Kidney (tissue), 14 donors: ENCODE data around the gene UQCC2. TPM values are rescaled to one million over a fixed set of nuclear protein-coding genes. Genes with fewer than 3 reads are reported as not detected.

ENCODE experiments used
- DNase-seq, 5 donors: peaks; one replicate each; pipeline ENCODE4 v3.0.0-alpha.2; 2013 to 2020
- FAIRE-seq: peaks from 2 replicates; lab custom pipeline; 2012; peaks lifted over from hg19 to GRCh38; lab: Jason Lieb, UNC
- H3K27ac ChIP-seq, 2 donors: one replicate each; pipeline ENCODE4 v1.7.0; 2013; ENCODE audit warnings: low read depth in 2 of 2, low read length in 2 of 2, inconsistent platforms in 1 of 2
- H3K27me3 ChIP-seq: one replicate; pipeline ENCODE4 v1.7.1; 2013; ENCODE audit warnings: low read length, inconsistent platforms; ENCODE audit not compliant: control insufficient read depth, insufficient read depth
- H3K36me3 ChIP-seq, 3 donors: one replicate each; pipeline versions ENCODE4 v1.7.0 to v1.7.1; 2013; ENCODE audit warnings: low read length in 3 of 3, control low read depth in 1 of 3, inconsistent platforms in 1 of 3; ENCODE audit not compliant: insufficient read depth in 3 of 3, control insufficient read depth in 2 of 3
- H3K4me1 ChIP-seq, 3 donors: one replicate each; pipeline versions ENCODE4 v1.7.0 to v1.7.1; 2013; ENCODE audit warnings: low read length in 3 of 3, inconsistent platforms in 1 of 3, low read depth in 1 of 3; ENCODE audit not compliant: control insufficient read depth in 2 of 3, insufficient read depth in 2 of 3
- H3K4me3 ChIP-seq, 3 donors: one replicate each; pipeline versions ENCODE4 v1.7.0 to v1.8.1; 2013; ENCODE audit warnings: low read length in 3 of 3, control low read depth in 1 of 3, inconsistent platforms in 1 of 3
- H3K9ac ChIP-seq, 3 donors: one replicate each; pipeline versions ENCODE4 v1.7.0 to v1.7.1; 2013; ENCODE audit warnings: low read length in 3 of 3, control low read depth in 1 of 3, inconsistent platforms in 1 of 3
- H3K9me3 ChIP-seq, 3 donors: one replicate each; pipeline versions ENCODE4 v1.7.0 to v1.7.1; 2013; ENCODE audit warnings: low read length in 3 of 3, control low read depth in 1 of 3, inconsistent platforms in 1 of 3; ENCODE audit not compliant: control insufficient read depth in 2 of 3, insufficient read depth in 1 of 3
- intact Hi-C: fragments of 100-400 bp; cut with DNase I; formaldehyde crosslinking; loops from one replicate; pipeline ENCODE4 v1.11.1; 2022
- polyA plus RNA-seq: library from polyadenylated mRNA; stranded (reverse); fragments of 350-450 nt; fragmentation: Illumina TruSeq; extraction: RNeasy Lipid Tissue Mini Kit (QIAGEN cat#74804); gene quantifications from one replicate; pipeline ENCODE4 v1.2.3, GENCODE V29; 2014; ENCODE audit warnings: low read depth, low replicate concordance; ENCODE audit not compliant: insufficient read depth
- total RNA-seq: library from RNA; stranded (reverse); fragmentation: NEBNext Ultra II Directional; extraction: Animal tissue kit (Norgen Biotek cat#: 25700); gene quantifications from one replicate; pipeline ENCODE4 v1.2.1, GENCODE V29; 2021
- TF ChIP-seq, protein P1 (sequence below): IDR thresholded peaks from 3 replicates; pipeline ENCODE4 v1.5.1; 2012; ENCODE audit warnings: mild to moderate bottlenecking, moderate library complexity, borderline replicate concordance; ENCODE audit not compliant: insufficient read depth; ENCODE audit errors: extremely low read depth
- donor health status: control.
- donor health status: control.
- donor health status: control.
- donor health status: control.
- donor health status: control.
- donor health status: DM: yes; HTN: yes; CAD: no.
- donor health status: Normal renal cell carcinoma (clear cell type).

The UQCC2 gene
- total and polyA plus RNA-seq, 2 donors from 2014 or later, result 39.6 to 189 TPM

DNA sequence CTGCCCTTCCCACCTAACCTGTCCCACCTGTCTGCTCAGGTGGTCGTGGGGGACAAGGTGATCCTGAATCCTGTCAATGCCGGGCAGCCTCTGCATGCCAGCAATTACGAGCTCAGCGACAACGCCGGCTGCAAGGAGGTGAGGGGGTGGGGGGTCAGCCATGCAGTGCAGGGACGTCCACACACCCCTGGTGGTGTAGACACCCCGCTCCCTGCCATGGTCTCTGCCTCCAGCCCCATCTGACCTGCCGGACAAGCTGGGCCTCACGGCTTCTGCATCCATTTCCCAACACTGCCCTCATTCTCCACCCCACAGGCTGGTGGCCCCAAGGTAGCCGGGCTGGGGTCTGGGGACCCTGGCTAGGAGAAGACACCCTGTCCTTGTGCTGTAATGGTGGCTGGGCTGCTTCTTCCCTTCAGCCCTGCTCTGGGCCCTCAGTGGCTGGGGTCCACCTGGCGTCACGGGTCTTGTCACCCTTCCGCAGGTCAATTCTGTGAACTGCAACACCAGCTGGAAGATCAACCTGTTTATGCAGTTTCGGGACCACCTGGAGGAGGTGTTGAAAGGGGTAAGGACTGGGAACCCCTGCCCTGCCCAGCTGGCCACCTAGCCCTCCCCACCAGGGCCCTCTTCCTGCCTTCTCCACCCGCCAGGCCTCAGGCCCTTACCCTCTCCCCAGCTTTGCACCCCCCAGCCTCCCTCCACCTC, 52.4 kb downstream of the UQCC2 start:
- no peak overlapping the region for H3K4me3 ChIP-seq
- H3K27ac ChIP-seq, result no peak overlapping the region
- H3K9ac ChIP-seq, result no peak overlapping the region
- FAIRE-seq (no peak), DNase-seq (no peak)
- no peaks in the 10 kb centered on the region for H3K36me3 ChIP-seq
- H3K27me3 ChIP-seq, result no peaks in the 10 kb centered on the region
- H3K4me1 ChIP-seq, result no peaks in the 10 kb centered on the region
- intact Hi-C loops, result no loop called here
- H3K9me3 ChIP-seq, result no peaks in the 10 kb centered on the region
- TF ChIP-seq, protein P1, sequence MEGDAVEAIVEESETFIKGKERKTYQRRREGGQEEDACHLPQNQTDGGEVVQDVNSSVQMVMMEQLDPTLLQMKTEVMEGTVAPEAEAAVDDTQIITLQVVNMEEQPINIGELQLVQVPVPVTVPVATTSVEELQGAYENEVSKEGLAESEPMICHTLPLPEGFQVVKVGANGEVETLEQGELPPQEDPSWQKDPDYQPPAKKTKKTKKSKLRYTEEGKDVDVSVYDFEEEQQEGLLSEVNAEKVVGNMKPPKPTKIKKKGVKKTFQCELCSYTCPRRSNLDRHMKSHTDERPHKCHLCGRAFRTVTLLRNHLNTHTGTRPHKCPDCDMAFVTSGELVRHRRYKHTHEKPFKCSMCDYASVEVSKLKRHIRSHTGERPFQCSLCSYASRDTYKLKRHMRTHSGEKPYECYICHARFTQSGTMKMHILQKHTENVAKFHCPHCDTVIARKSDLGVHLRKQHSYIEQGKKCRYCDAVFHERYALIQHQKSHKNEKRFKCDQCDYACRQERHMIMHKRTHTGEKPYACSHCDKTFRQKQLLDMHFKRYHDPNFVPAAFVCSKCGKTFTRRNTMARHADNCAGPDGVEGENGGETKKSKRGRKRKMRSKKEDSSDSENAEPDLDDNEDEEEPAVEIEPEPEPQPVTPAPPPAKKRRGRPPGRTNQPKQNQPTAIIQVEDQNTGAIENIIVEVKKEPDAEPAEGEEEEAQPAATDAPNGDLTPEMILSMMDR, result no peak

DNA sequence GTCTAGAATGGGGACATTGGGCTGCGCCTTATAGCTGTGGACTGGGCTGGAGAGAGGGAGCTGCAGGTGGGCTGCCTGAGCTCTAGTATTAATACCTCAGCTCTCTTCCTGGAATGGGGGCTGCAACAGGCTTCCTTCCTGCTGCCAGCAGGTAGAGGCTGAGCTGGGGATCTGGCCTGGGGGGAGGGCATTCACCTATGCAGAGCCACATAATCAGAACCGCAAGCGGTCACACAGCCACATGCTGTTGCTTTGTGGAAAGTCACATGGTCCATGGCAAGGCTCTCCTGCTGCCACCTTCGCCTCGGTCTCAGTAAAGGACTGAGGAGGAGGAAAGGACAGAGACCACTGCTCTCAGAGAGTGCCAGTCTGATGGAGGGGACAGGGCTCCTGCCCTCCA, 54.7 kb downstream of the UQCC2 start:
- FAIRE-seq, result no peak
- Histone ChIP-seq H3K9me3 (no peaks in the 10 kb centered on the region), H3K4me1 (no peaks in the 10 kb centered on the region), H3K27me3 (no peaks in the 10 kb centered on the region), H3K36me3 (no peaks in the 10 kb centered on the region), H3K27ac (no peak overlapping the region), H3K9ac (no peak overlapping the region), H3K4me3 (no peak overlapping the region)
- intact Hi-C loops, result no loop called here
- no peak for DNase-seq
- TF ChIP-seq, protein P1, result no peak

DNA sequence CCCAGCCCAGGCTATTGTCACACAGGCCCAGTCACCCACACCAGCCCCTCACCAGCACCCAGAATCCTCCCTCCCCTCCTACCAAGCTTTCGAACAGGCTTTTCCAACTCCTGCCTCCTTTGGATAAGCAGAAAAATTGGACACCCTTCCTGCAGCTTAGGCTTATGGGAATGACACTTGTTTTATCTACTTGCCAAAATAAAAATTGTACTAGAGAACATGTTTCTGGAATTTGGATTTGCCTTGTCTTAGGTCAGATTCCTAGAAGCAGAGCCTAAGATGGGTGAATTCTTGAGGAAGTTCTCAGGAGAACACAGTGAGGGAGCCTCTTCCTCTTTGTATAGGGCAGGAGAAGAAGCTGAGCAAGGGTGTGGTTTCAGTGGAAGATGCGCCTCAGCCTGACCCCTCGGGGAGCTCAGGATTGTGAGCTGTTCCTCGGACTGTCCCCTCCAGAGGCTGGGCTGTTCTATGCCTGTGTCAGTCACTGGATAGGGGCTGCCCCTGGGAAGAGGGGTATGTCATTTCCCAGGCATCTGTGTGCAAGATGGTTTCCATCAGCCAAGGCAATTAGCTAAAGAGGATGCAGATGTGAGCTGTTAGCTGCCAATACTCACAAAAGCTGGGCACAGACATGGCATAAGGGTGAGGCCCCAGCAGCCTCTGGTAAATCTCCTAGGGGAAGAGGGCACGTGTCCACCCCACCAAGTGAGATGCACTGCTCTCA, 56.5 kb downstream of the UQCC2 start:
- H3K27me3 ChIP-seq, result no peaks in the 10 kb centered on the region
- no peaks in the 10 kb centered on the region for H3K4me1 ChIP-seq
- no peak for DNase-seq
- TF ChIP-seq, protein P1, result no peak
- H3K27ac ChIP-seq, result no peak overlapping the region
- no peak overlapping the region for H3K9ac ChIP-seq
- H3K9me3 ChIP-seq, result no peaks in the 10 kb centered on the region
- no peaks in the 10 kb centered on the region for H3K36me3 ChIP-seq
- FAIRE-seq, result no peak
- no peak overlapping the region for H3K4me3 ChIP-seq
- intact Hi-C loops, result no loop called here
